Fibroblast of skin of scalp (primary cell): ENCODE results near the gene GLIPR2. TPM values are rescaled to one million over a fixed set of nuclear protein-coding genes. Genes with fewer than 3 reads are reported as not detected.
"Not testable (repeated sequence)": the region's sequence is repeated elsewhere in the genome, so short reads cannot be mapped to it uniquely, and the experiment has no call there.

ENCODE experiments used
- DNase-seq: peaks from one replicate; pipeline ENCODE4 v3.0.0-alpha.2; 2013
- polyA plus RNA-seq, 2 experiments: library from polyadenylated mRNA; unstranded; fragments of 120-200 nt; gene quantifications; one replicate each; pipeline ENCODE4 v1.2.1, GENCODE V29; 2013; ENCODE audit not compliant: insufficient read length in 2 of 2

GLIPR2 gene, protein sequence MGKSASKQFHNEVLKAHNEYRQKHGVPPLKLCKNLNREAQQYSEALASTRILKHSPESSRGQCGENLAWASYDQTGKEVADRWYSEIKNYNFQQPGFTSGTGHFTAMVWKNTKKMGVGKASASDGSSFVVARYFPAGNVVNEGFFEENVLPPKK
- polyA plus RNA-seq (2013, experiment 1 of 2; ENCODE audit: insufficient read length), result 121 TPM
- polyA plus RNA-seq (2013, experiment 2 of 2; ENCODE audit: insufficient read length), result 118 TPM

- DNase-seq, result peak; percentile 82
Observed at GRCh38 chr9:36136272-36136893, at the start of gene GLIPR2. TSS of gene GLIPR2 (plus strand) at chr9:36136733. CDS start at chr9:36136779, 46 bp downstream.

GRCh38 chr9:36087054-36087453, 49.5 kb upstream of the GLIPR2 start:
- DNase-seq, result not testable (repeated sequence)

GRCh38 chr9:36088020-36088419, 48.5 kb upstream of the GLIPR2 start:
- DNase-seq, result no peak

- DNase-seq, result peak; percentile 79
Observed at GRCh38 chr9:36091026-36091953, 45.2 kb upstream of the GLIPR2 start.

- DNase-seq, result no peak
Observed at GRCh38 chr9:36092014-36092413, 44.5 kb upstream of the GLIPR2 start.

DNA sequence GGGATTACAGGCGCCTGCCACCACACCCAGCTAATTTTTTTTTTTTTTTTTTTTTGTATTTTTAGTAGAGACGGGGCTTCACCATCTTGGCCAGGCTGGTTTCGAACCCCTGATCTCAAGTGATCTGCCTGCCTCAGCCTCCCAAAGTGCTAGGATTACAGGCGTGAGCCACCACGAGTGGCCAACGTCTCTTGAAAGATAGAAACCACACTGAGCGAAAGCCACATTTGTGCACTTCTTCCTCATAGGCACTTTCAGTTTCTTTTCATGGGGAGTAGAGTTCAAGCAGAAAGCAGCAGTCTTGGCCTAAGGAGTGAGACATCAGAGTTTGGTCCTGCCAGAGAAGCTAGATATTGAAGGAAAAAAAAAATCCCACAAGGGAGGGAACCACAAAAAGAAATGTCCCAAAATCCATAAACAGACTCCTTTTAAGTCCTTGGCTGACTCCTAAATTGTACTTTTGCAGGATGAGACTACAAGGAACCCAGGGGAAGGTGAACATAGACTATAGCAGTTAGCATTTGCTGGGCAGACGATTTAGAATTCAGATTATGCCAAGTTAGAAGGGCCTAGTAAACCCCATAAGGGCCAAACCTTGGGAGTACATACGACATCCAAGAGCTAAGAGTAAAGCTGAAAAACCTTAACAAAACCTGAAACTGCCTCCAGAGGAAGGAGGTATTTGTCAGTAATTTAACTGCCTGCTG, 43.9 kb upstream of the GLIPR2 start:
- DNase-seq, result no peak

DNA sequence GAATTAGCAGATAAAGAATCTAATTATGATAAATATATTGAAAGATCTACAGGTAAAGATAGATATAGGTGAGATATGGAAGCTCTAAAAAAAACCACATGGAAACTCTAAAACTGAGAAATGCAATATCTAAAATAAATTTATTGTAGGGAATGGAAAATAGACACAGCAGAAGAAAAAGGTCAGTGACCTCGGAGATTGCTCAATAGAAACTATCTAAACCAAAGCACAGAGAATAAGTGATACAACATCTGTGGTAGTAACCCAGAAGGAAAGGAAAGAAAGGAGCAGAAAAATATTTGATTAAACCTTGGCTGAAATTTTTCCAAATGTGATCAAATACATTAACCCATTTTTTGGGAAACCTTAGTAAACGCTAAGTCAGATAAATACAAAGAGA, 43.1 kb upstream of the GLIPR2 start:
- no peak for DNase-seq

DNA sequence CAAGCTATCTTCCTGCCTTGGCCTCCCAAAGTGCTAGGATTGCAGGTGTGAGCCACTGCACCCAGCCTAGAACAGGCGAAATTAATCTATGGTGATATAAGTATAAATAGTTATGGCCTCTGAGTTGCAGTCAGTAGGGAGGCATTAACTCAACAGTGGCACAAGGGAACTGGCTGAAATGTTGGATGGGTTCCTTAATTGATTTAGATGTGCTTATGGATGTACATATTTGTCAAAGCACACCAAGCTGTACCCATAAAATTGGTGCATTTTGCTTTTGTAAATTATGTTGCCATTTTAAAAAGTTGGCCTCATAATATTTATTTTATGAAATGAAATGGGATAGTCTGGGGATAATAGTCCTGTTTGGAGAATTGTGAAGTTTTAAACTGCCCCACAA, 36.8 kb upstream of the GLIPR2 start:
- no peak for DNase-seq

DNA sequence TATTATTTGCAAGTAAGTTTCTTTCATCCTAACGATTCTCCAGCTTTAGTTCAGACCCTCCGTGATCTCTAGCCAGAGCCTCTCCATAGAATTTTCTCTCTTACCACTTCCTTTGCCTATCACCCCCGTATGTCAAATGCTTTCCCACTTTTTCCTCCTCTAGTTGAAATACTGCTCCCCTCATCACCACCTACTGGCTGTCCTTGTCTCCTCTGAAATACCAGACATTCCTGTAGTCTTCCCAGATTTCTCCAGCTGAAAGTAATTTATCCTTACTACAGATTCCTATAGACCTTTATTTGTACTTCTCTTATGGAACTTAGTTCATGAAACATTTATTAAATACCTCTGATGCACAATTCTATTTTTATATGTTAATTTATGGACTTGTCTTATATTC, 36.0 kb upstream of the GLIPR2 start:
- peak; percentile 91 for DNase-seq

GRCh38 chr9:36101916-36102741, 34.4 kb upstream of the GLIPR2 start:
- DNase-seq, result peak; percentile 100

GRCh38 chr9:36102742-36103495, 33.6 kb upstream of the GLIPR2 start:
- peak; percentile 68 for DNase-seq

- DNase-seq, result no peak
Observed at GRCh38 chr9:36109071-36109470, 27.5 kb upstream of the GLIPR2 start.

- DNase-seq, result no peak
Observed at GRCh38 chr9:36110434-36110833, 26.1 kb upstream of the GLIPR2 start.

GRCh38 chr9:36112516-36112915, 24.0 kb upstream of the GLIPR2 start:
- DNase-seq, result no peak

DNA sequence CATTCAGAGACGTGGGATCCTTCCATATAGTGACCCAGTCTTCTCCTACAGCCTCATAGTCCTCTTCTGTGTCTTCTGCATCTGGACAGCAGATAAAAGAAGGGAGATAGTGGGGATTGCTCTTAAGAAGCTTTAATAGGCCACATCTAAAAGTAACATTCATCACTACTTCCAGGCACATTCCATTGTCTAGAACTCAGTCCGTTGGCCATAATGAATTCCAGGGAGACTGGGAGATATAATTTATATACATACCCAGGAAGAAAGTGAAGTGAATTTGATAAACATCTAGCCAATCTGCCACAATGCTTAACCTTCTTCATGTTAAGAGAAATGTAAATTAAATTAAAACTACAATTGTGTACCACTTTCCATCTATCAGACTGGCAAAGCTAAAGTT, 22.5 kb upstream of the GLIPR2 start:
- DNase-seq, result no peak

DNA sequence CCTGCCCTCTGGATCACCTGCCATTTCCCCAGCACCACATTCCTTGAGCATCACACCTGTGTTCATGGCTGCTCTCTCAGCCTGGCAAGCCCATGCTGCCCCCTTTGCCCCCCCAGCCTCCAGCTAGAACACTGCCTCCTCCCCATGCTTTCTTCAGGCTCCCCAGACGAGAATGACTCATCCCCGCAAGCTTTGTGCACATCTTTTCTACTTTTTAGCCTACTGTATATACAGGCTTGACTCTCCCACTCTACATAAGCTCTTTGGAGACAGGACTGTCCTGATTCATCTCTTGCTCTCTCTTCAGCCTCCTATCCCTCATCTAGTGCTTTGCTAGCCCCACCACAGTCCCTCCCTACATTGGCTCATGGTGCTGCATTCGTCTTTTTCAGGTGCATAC, 19.9 kb upstream of the GLIPR2 start:
- no peak for DNase-seq

DNA sequence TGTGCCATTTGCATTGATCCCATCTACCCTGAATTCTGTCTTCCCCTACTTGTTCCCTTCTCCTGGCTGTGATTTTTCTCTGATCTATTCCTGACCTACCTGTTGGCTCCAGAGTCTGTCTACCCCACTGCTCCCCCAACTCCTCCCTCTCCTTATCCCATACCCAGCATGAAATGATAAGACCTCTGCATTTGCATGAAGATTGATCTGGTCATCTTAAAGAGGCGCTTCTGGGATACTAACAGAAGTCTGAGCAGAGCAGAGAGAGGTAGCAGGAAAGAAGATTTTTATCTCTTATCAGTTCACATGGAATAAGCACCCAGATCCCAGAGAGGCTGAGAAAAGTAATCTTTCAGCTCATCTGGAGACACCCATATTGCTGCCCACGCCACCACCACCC, 18.3 kb upstream of the GLIPR2 start:
- no peak for DNase-seq

DNA sequence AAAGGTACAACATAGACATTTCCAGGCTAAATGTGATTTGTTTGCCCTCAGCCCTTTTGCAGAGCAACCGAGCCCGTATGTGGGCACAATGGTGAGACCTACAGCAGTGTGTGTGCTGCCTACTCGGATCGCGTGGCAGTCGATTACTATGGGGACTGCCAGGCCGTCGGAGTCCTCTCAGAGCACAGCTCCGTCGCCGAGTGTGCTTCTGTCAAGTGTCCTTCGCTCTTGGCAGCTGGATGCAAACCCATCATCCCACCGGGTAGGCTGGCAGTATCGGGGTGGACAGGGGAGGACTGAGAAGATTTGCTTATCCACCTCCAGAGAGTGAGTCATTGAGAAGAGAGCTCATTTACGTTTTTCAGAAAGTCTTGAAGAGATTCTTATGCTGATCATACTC, 17.8 kb upstream of the GLIPR2 start:
- DNase-seq, result no peak

DNA sequence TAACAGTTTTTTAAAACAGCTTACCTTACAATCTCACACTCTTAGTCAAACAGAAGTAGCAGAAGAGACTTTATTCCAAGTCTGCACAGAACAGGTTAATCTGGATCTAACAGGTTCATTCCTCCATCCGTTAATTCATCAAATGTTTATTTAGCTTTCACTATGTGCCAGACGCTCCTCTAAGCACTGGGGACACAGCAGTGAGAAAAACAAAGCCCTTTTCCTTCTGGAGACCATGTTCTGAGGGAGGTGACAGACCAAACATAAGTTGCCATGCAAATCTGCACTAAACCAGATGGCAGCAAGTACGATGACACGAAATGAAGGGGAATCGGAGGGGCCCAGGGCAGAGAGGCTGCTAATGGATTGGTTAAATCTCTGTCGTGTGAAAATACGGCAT, 17.1 kb upstream of the GLIPR2 start:
- DNase-seq, result no peak

DNA sequence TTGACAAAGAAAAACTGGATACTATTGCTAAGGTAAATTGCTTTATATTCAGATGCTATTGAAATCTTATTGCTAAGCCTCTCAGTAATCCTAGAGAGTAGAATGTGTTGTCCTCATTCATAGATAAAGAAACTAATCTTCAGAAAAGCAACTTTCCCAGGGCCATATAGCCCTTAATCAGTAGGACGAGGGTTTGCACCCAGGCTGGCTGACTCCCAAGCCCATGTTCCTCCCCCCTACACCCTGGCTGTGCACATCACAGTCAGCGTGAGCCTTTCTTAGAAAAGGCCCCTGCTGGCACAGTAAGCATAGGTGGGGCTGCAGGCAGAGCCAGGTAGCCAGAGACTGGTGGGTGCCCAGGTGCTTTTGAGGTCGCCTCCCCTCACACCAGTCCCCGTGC, 15.8 kb upstream of the GLIPR2 start:
- no peak for DNase-seq

DNA sequence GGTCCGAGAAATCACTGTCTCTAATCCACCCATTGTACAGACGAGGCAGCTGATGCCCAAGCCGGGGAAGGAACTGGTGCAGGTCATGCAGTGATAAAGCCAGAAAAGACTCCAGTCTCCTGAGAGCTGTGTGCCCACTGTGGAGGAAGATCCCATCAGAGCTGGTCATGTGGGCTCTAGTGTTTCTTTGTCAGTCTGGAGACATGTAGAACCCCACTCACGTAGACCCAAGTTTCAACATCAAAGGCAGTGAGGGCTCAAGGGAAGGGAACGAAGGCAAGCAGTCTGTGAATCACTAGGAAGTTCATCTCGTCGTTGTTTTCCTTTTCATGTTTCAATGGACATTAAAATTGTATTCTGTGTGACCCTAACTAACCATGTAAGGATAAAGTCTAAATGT, 14.6 kb upstream of the GLIPR2 start:
- DNase-seq, result no peak
